Common myeloid progenitor, CD34-positive (primary cell): Measurements from ENCODE around the gene RBM5.
"Not testable (repeated sequence)": the region's sequence is repeated elsewhere in the genome, so short reads cannot be mapped to it uniquely, and the experiment has no call there.

ENCODE experiments used
- CTCF ChIA-PET: fragments of 350-600 bp; sonication (Branson Sonifier 250); formaldehyde crosslinking; loops from one replicate; lab custom pipeline; 2021; ENCODE audit warnings: antibody characterized with exemption; lab: Charles Lee
- POLR2A ChIA-PET: fragments of 350-600 bp; sonication (Branson Sonifier 250); formaldehyde crosslinking; loops from one replicate; lab custom pipeline; 2021; ENCODE audit warnings: antibody characterized with exemption; lab: Charles Lee
- DNase-seq, 3 donors: peaks; one replicate each; pipeline versions ENCODE4 v3.0.0 to v3.0.0-alpha.2; 2013
- H3K27ac ChIP-seq, 2 experiments: 1 replicate in 1 of 2; 2 replicates in 1 of 2; pipeline ENCODE4 v1.7.0; 2013; ENCODE audit warnings: inconsistent platforms in 2 of 2, low read length in 2 of 2, mild to moderate bottlenecking in 2 of 2, low read depth in 1 of 2, moderate library complexity in 1 of 2; ENCODE audit not compliant: severe bottlenecking in 2 of 2, insufficient read depth in 1 of 2, poor library complexity in 1 of 2
- H3K27me3 ChIP-seq, 5 experiments: replicated peaks in 2 of 5; 1 replicate in 3 of 5; 2 replicates in 2 of 5; pipeline versions ENCODE4 v1.6.1 to v1.7.0; 2013; ENCODE audit warnings: low read length in 4 of 5, mild to moderate bottlenecking in 2 of 5, moderate library complexity in 2 of 5, inconsistent platforms in 1 of 5; ENCODE audit not compliant: insufficient read depth in 5 of 5, control insufficient read depth in 4 of 5
- H3K36me3 ChIP-seq, 4 experiments: 1 replicate in 2 of 4; 2 replicates in 2 of 4; pipeline versions ENCODE4 v1.6.1 to v1.7.0; 2013; ENCODE audit warnings: low read length in 3 of 4, control low read depth in 1 of 4, mild to moderate bottlenecking in 1 of 4; ENCODE audit not compliant: control insufficient read depth in 4 of 4, insufficient read depth in 4 of 4
- H3K4me1 ChIP-seq, 4 experiments: 1 replicate in 3 of 4; 2 replicates in 1 of 4; pipeline versions ENCODE4 v1.6.1 to v1.7.1; 2013; ENCODE audit warnings: low read length in 3 of 4, mild to moderate bottlenecking in 3 of 4, control low read depth in 1 of 4, inconsistent platforms in 1 of 4, moderate library complexity in 1 of 4; ENCODE audit not compliant: control insufficient read depth in 4 of 4, insufficient read depth in 4 of 4; ENCODE audit errors: control extremely low read depth in 1 of 4
- H3K4me3 ChIP-seq, 7 experiments: 1 replicate in 4 of 7; 2 replicates in 3 of 7; pipeline versions ENCODE4 v1.5.1 to v1.7.0; 2013; ENCODE audit warnings: mild to moderate bottlenecking in 7 of 7, low read length in 6 of 7, moderate library complexity in 6 of 7, inconsistent platforms in 2 of 7, low read depth in 2 of 7, control low read depth in 1 of 7; ENCODE audit not compliant: insufficient read depth in 4 of 7, control insufficient read depth in 1 of 7; ENCODE audit errors: extremely low read depth in 1 of 7
- H3K9me3 ChIP-seq, 5 experiments: 1 replicate in 4 of 5; 2 replicates in 1 of 5; pipeline versions ENCODE4 v1.6.1 to v1.7.1; 2013; ENCODE audit warnings: low read length in 4 of 5, mild to moderate bottlenecking in 2 of 5, inconsistent platforms in 1 of 5, low read depth in 1 of 5, moderate library complexity in 1 of 5; ENCODE audit not compliant: control insufficient read depth in 4 of 5, insufficient read depth in 2 of 5; ENCODE audit errors: control extremely low read depth in 1 of 5
- WGBS: methylation state at CpG from one replicate; pipeline ENCODE4 v1.1.5; 2013; ENCODE audit not compliant: insufficient coverage; 5-methylcytosine and 5-hydroxymethylcytosine counted together

The RBM5 gene

DNA sequence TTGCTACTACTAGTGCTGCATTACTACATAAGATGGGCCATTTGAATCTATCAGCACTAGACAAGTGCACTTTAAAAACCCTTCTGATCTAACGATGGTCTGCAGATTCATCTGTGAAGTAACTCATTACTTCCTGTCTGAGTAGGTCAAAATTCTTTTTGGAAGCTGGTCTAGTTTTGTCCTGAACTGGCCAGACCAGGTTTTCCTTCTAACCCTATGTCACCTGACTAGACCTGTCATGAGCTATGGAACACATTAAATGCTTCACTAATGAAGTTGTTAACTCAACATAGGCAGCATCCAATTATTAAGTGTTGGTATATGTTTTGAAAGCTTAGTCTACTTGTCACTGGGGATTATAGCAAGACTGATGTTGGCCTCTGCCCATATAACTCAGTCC lies 10.1 kb upstream of the RBM5 start:
- ChIA-PET CTCF (interaction anchor here (1.2 to 1.4 kb wide), 3 partner anchors 9 to 27 kb away, joined by 3 to 4 read pairs (median 3); no protein-coding TSS in a partner anchor), POLR2A (interaction anchor here (0.7 kb wide), 1 partner anchor 62 kb away, joined by 7 read pairs; no protein-coding TSS in a partner anchor)
- Histone ChIP-seq H3K36me3 (peaks cover 4 to 35% (median 15%) of the 10 kb centered on the region in 4 experiments), H3K4me1 (peaks cover 4 to 29% (median 15%) of the 10 kb centered on the region in 4 experiments), H3K4me3 (no peak overlapping the region), H3K9me3 (no peaks in the 10 kb centered on the region), H3K27me3 (no peaks in the 10 kb centered on the region), H3K27ac (no peak overlapping the region)
- peak in 1 of 3 donors; percentile 23 for DNase-seq
- WGBS, result 22% methylated on average over 1 of the region's 1 CpG

GRCh38 chr3:50084951-50085350 lies 3.8 kb upstream of the RBM5 start:
- H3K4me3 ChIP-seq, H3K36me3 ChIP-seq, POLR2A ChIA-PET, H3K27ac ChIP-seq, H3K9me3 ChIP-seq, H3K27me3 ChIP-seq, DNase-seq, CTCF ChIA-PET: not testable (repeated sequence)
- WGBS, result no CpG with 5 or more reads among the region's 33 CpGs
- peaks cover 8 to 25% (median 19%) of the 10 kb centered on the region in 4 experiments for H3K4me1 ChIP-seq

- ChIA-PET CTCF (interaction anchor here (0.9 to 2.5 kb wide), 6 partner anchors 10 to 371 kb away, joined by 3 to 11 read pairs (median 4); no protein-coding TSS in a partner anchor), POLR2A (interaction anchor here (1.9 kb wide), 1 partner anchor 11 kb away, joined by 7 read pairs; no protein-coding TSS in a partner anchor)
- Histone ChIP-seq H3K36me3 (peaks cover 12 to 39% (median 27%) of the 10 kb centered on the region in 4 experiments), H3K27ac (peak overlapping the region; percentile 99), H3K27me3 (no peaks in the 10 kb centered on the region), H3K4me1 (peaks cover 14 to 22% (median 18%) of the 10 kb centered on the region in 4 experiments), H3K4me3 (peak overlapping the region; percentile 78 to 100 (median 97)), H3K9me3 (no peaks in the 10 kb centered on the region)
- no peak for DNase-seq
- 0% methylated on average over 14 of the region's 16 CpGs for WGBS
These were observed 858 bp downstream of the RBM5 start for GRCh38 chr3:50089609-50089945.

DNA sequence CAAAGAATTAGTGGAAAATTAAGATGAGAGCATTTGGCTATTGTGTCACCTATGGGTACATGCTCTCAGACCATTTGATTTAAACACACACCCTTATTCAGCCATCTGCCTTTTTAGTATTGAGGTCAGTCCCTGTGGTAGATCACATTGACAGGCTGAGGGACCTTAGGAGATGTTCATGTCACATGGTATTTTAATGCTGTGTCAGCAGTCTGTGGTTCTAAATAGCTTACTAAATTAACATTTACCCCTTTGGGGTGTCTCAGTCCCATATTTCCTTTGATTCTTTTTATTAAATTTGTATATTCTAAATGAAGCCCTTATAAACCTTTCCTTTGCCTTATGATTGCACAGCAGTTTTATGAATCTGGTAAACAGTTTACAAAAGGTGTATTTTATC lies 2.3 kb downstream of the RBM5 start:
- ChIA-PET CTCF (interaction anchor here (0.8 to 2.5 kb wide), 3 partner anchors 9 to 36 kb away, joined by 3 to 11 read pairs (median 4); no protein-coding TSS in a partner anchor), POLR2A (no interaction called here)
- H3K4me3 ChIP-seq, result peak overlapping the region in 4 of 7 experiments; percentile 78 to 100 (median 92)
- H3K27me3 ChIP-seq, result no peaks in the 10 kb centered on the region
- peaks cover 14 to 22% (median 18%) of the 10 kb centered on the region in 4 experiments for H3K4me1 ChIP-seq
- peak overlapping the region in 1 of 2 experiments; percentile 99 for H3K27ac ChIP-seq
- H3K36me3 ChIP-seq, result peaks cover 21 to 54% (median 37%) of the 10 kb centered on the region in 4 experiments
- no peaks in the 10 kb centered on the region for H3K9me3 ChIP-seq
- no peak for DNase-seq

GRCh38 chr3:50095352-50095998 lies 6.8 kb downstream of the RBM5 start:
- CTCF ChIA-PET, result interaction anchor here (2.5 to 2.7 kb wide), 2 partner anchors 10 to 25 kb away, joined by 7 read pairs; no protein-coding TSS in a partner anchor
- Histone ChIP-seq H3K27me3 (no peaks in the 10 kb centered on the region), H3K27ac (no peak overlapping the region), H3K9me3 (no peaks in the 10 kb centered on the region), H3K36me3 (peaks cover 32 to 94% (median 66%) of the 10 kb centered on the region in 4 experiments), H3K4me3 (no peak overlapping the region), H3K4me1 (peaks cover 5 to 9% (median 7%) of the 10 kb centered on the region in 4 experiments)
- POLR2A ChIA-PET, result interaction anchor here (1.4 kb wide), 1 partner anchor 8 kb away, joined by 5 read pairs; no protein-coding TSS in a partner anchor
- DNase-seq, result no peak
- WGBS, result 100% methylated on average over 1 of the region's 5 CpGs

GRCh38 chr3:50100386-50100785 lies 11.7 kb downstream of the RBM5 start:
- H3K27ac ChIP-seq, result no peak overlapping the region
- POLR2A ChIA-PET, result interaction anchor here (0.8 to 2.1 kb wide), 2 partner anchors 11 to 20 kb away, joined by 3 to 7 read pairs; partner anchors contain the start of gene RBM5
- CTCF ChIA-PET, result interaction anchor here (1.1 to 2.5 kb wide), 3 partner anchors 8 to 20 kb away, joined by 3 to 11 read pairs (median 5); partner anchors contain the start of gene RBM5
- H3K4me3 ChIP-seq, result no peak overlapping the region
- no peaks in the 10 kb centered on the region for H3K27me3 ChIP-seq
- WGBS, result 100% methylated on average over 4 of the region's 5 CpGs
- H3K9me3 ChIP-seq, result no peaks in the 10 kb centered on the region
- DNase-seq, result no peak
- no peaks in the 10 kb centered on the region for H3K4me1 ChIP-seq
- H3K36me3 ChIP-seq, result peaks cover 41 to 97% (median 76%) of the 10 kb centered on the region in 4 experiments
